GM18526 (cell line): ENCODE data around the gene APOA1.

ENCODE experiments used
- POLR2A ChIP-seq: IDR thresholded peaks from 3 replicates; pipeline ENCODE4 v1.6.1; 2011; ENCODE audit not compliant: insufficient read length; ENCODE audit errors: extremely low read depth

Gene APOA1

GRCh38 chr11:116814502-116814901, 22.9 kb downstream of the APOA1 start:
- TF ChIP-seq POLR2A, result no peak

DNA sequence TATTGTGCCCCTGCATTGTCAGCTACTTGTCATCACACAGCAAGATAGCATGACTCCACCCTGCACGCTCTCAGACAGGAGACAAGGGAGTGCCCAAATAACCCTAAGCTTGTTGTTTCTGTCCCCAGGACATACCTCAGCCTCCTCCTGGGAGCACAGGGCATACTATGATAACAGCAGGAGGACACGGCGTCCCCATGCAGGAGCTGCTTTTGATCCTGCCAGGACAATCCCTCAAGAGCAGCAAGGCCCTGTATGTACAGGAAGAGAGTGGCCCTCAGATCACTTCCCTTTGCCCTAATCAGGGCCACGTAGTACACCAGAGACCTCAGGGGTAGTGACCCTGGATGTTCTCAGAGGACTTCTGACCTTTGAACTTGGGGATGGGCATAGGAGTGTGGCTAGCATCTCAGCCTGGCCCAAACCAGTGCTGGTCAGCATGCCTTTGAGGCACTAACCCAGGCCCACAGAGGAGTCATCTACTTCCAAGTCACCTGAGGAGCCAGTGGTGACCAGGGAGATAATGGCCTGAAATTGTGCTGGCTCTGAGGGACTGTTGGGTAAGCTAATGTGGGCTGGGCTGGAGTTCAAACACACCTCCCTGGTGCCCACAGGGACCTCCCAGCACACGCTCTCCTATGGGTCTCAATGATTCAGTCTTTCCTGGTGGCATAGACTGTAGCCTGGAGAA, 23.5 kb downstream of the APOA1 start:
- no peak for TF ChIP-seq POLR2A

GRCh38 chr11:116813170-116813569, 24.3 kb downstream of the APOA1 start:
- TF ChIP-seq POLR2A, result no peak

DNA sequence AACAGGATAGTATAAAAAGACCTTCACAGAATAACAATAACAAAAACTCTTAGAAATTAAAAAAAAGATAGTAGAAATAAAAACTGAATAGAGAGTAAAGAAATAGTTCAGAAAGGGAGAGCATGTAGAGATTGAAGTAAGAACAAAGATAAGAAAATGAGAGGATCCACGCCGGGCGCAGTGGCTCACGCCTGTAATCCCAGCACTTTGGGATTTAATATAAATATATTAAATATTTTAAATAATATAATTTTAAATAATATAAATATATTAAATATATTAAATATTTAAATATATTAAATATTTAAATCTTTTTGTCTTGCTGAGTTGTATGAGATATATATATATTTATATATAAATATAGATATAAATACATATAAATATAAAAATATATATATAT, 25.3 kb downstream of the APOA1 start:
- no peak for TF ChIP-seq POLR2A

GRCh38 chr11:116811194-116811593, 26.2 kb downstream of the APOA1 start:
- no peak for TF ChIP-seq POLR2A

DNA sequence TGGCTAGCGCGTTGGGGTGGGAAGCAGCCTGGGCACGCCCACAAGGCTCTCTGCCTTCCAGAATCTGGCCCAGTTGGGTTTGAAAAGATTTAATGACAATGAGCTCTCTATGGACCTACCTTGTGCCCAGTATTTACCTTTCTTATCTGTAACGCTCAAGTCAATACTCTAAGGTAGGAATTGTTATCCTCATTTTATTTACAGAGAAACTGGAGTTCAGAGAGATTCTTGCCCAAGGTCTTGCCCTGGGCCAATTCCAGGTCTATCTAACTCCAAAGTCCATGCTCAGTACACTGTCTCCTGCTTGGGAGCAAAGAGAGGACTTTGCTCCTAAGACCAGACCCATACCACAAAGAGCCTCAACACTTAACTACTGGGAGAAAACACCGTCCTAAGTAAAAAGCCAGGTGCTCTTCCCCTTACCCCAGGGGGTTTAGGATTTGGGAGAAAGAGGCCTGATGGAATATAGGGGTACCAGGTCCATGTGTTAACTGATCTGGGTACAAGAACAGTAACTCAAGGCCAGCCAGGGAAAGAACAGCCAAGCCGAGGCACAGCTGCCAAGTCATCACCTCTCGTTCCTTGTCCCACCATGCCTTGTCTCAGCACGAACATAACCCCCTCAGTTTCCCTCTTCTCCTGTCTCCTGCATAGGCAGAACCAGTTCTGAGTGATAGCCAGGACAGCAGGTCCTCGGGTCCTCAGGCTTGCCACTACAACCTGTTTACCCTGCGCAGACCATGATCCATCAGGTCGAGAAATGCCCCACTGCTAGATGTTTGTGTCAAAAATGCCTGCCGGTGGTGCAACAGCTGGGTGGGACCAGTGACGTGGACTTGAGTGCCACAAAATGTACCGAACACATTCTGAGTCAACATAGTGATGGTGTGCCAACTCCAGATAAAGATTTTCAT, 28.9 kb downstream of the APOA1 start:
- no peak for TF ChIP-seq POLR2A

- no peak for TF ChIP-seq POLR2A
These were observed 29.7 kb downstream of the APOA1 start for GRCh38 chr11:116807601-116808261.

GRCh38 chr11:116804001-116804400, 33.4 kb downstream of the APOA1 start:
- no peak for TF ChIP-seq POLR2A

DNA sequence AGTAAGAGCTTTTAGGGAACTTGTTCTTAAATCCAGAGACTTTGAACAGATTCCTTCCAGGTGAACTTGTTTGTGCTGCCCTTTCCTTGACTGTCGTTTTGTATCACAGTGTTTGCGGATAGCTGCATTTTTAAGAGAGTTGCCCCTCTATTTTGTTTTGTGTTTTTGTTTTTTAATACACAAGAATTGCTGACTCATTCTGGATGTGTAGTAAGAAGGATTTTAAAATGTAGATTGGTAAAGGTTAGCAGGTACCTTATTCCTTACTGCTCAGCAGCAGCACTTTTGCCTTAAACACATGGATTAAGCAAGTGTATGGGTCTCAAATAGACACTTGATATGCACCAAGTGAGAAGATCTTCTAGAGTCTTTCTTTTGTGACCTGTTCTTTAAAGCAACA, 36.8 kb downstream of the APOA1 start:
- no peak for TF ChIP-seq POLR2A

DNA sequence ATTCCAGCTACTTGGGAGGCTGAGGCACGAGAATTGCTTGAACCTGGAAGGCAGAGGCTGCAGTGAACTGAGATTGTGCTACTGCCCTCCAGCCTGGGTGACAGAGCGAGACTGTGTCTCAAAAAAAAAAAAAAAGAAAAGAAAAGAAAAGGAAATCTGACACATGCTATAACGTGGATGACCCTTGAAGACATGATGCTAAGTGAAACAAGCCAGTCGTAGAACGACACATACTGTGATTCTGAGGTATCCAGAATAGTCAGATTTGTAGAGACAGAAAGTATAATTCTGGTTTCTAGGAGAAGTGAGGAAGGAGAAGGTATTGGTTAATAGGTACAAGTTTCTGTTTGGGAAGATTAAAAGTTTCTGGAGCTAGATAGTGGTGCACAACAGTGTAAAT, 39.1 kb downstream of the APOA1 start:
- no peak for TF ChIP-seq POLR2A

GRCh38 chr11:116797816-116798215, 39.6 kb downstream of the APOA1 start:
- no peak for TF ChIP-seq POLR2A

DNA sequence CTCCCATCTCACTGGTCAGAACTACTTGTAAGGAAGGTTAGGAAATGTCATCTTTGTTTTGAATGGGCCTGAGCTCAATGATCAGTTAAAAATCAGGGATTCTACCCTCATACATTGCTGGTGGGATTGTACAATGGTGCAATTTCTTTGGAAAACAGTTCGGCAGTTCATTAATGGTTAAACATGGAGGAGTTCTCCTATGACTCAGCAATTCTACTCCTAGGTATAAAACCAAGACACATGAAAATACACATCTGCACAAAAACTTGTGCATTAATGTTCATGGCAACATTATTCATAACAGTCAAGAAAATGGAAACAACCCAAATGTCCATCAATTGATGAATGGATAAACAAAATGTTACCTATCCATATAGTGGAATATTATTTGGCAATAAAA, 40.9 kb downstream of the APOA1 start:
- no peak for TF ChIP-seq POLR2A

DNA sequence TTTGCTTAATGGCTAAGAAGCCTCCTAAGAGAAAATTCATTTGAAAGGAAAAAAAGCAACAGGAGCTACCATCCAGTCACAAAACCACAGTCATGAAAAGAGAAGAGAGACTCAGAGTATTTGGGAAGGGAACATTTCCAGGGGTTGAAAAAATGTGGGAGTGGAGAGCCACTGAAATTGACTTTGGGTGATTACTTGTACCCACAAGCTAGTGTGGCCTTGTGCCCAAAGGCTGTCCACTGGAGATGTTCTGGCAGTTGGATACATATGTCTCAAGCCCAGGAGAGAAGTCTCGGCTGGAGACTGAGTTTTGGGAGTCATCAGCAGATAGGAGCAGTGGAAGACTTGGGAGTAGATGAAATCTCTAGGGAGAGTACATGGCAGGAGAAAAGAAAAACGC, 42.6 kb downstream of the APOA1 start:
- no peak for TF ChIP-seq POLR2A

GRCh38 chr11:116793772-116794097, 43.7 kb downstream of the APOA1 start:
- TF ChIP-seq POLR2A, result no peak

GRCh38 chr11:116792869-116793771, 44.3 kb downstream of the APOA1 start:
- no peak for TF ChIP-seq POLR2A

- TF ChIP-seq POLR2A, result no peak
These were observed 45.1 kb downstream of the APOA1 start for GRCh38 chr11:116792144-116792868.
